ENCODE measurements around the gene ACOXL.

Gene ACOXL

DNA sequence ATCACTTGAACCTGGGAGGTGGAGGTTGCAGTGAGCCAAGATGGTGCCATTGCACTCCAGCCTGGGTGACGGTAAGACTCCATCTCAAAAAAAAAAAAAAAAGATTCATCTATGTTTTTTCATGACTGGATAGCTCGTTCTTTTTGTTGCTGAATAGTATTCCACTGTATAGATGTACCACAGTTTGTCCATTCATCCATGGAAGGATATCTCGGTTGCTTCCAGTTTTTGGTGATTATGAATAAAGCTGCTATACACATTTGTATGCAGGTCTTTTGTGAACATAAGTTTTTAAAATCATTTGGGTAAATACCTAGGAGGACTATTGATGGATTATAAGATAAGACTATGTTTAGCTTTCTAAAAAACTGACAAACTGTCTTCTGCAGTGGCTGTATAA, 90.8 kb downstream of the ACOXL start:
- no peak overlapping the region for H3K18ac ChIP-seq (ENCODE audit: low read depth in 1 of 2, low read length in 2 of 2)
- no peak for DNase-seq
- H3K14ac ChIP-seq (ENCODE audit: low read length in 2 of 2) = no peak overlapping the region
- no peak overlapping the region for H4K91ac ChIP-seq (ENCODE audit: low read length)
- H3K4me2 ChIP-seq (ENCODE audit: low read length, poor library complexity, severe bottlenecking) = no peak overlapping the region
- H2BK12ac ChIP-seq (ENCODE audit: low read length in 2 of 2) = no peak overlapping the region
- no peak overlapping the region for H4K8ac ChIP-seq (ENCODE audit: low read length)
- H2BK15ac ChIP-seq (ENCODE audit: low read depth, poor library complexity, severe bottlenecking) = no peak overlapping the region
- H3K4me1 ChIP-seq (ENCODE audit: control insufficient read depth, insufficient read depth, low read depth, low read length) = no peaks in the 10 kb centered on the region
- H3K4me3 ChIP-seq (ENCODE audit: insufficient read depth in 1 of 2, low read depth in 1 of 2, low read length in 2 of 2) = no peak overlapping the region
- no peaks in the 10 kb centered on the region for H3K79me1 ChIP-seq (replicated peaks; ENCODE audit: low read length, poor library complexity, severe bottlenecking)
- H3K9ac ChIP-seq (ENCODE audit: low read length) = no peak overlapping the region
- no peak overlapping the region for H2BK5ac ChIP-seq (ENCODE audit: low read depth, low read length, poor library complexity, severe bottlenecking)
- no peaks in the 10 kb centered on the region for H3K36me3 ChIP-seq (ENCODE audit: control insufficient read depth in 1 of 2, insufficient read depth in 2 of 2, low read depth in 1 of 2, low read length in 2 of 2)
- H3K23ac ChIP-seq (ENCODE audit: low read length in 2 of 2) = no peak overlapping the region
- H2AK5ac ChIP-seq (ENCODE audit: low read length, severe bottlenecking) = no peak overlapping the region
- H2BK120ac ChIP-seq (ENCODE audit: low read depth, low read length) = no peak overlapping the region
- no peak overlapping the region for H2AFZ ChIP-seq (ENCODE audit: low read depth, low read length)
- H3K4ac ChIP-seq (ENCODE audit: low read depth in 1 of 2, low read length in 2 of 2) = no peak overlapping the region
- no peak overlapping the region for H3K27ac ChIP-seq (ENCODE audit: low read length, poor library complexity, severe bottlenecking)
- 75% methylated on average over 2 of the region's 3 CpGs for WGBS
- peaks cover 42 to 67% of the 10 kb centered on the region in 2 experiments for H3K27me3 ChIP-seq (ENCODE audit: control insufficient read depth in 1 of 2, insufficient read depth in 1 of 2, low read length in 2 of 2)
- peaks cover 10% of the 10 kb centered on the region for H3K9me3 ChIP-seq (ENCODE audit: control insufficient read depth, low read length)

GRCh38 chr2:110827511-110827910, 95.1 kb downstream of the ACOXL start:
- Histone ChIP-seq H3K4me1 (ENCODE audit: control insufficient read depth, insufficient read depth, low read depth, low read length) (no peaks in the 10 kb centered on the region), H2AK5ac (ENCODE audit: low read length, severe bottlenecking) (no peak overlapping the region), H3K14ac (ENCODE audit: low read length in 2 of 2) (no peak overlapping the region), H2AFZ (ENCODE audit: low read depth, low read length) (no peak overlapping the region), H3K4ac (ENCODE audit: low read depth in 1 of 2, low read length in 2 of 2) (no peak overlapping the region), H2BK12ac (ENCODE audit: low read length in 2 of 2) (no peak overlapping the region), H3K27me3 (ENCODE audit: control insufficient read depth in 1 of 2, insufficient read depth in 1 of 2, low read length in 2 of 2) (peaks cover 18 to 49% of the 10 kb centered on the region in 2 experiments), H3K27ac (ENCODE audit: low read length, poor library complexity, severe bottlenecking) (no peak overlapping the region), H3K4me3 (ENCODE audit: insufficient read depth in 1 of 2, low read depth in 1 of 2, low read length in 2 of 2) (no peak overlapping the region), H3K36me3 (ENCODE audit: control insufficient read depth in 1 of 2, insufficient read depth in 2 of 2, low read depth in 1 of 2, low read length in 2 of 2) (no peaks in the 10 kb centered on the region), H3K79me1 (replicated peaks; ENCODE audit: low read length, poor library complexity, severe bottlenecking) (no peaks in the 10 kb centered on the region), H3K9ac (ENCODE audit: low read length) (no peak overlapping the region), H3K4me2 (ENCODE audit: low read length, poor library complexity, severe bottlenecking) (no peak overlapping the region), H3K23ac (ENCODE audit: low read length in 2 of 2) (no peak overlapping the region), H3K18ac (ENCODE audit: low read depth in 1 of 2, low read length in 2 of 2) (no peak overlapping the region), H2BK120ac (ENCODE audit: low read depth, low read length) (no peak overlapping the region), H4K8ac (ENCODE audit: low read length) (no peak overlapping the region), H2BK5ac (ENCODE audit: low read depth, low read length, poor library complexity, severe bottlenecking) (no peak overlapping the region), H2BK15ac (ENCODE audit: low read depth, poor library complexity, severe bottlenecking) (no peak overlapping the region), H4K91ac (ENCODE audit: low read length) (no peak overlapping the region), H3K9me3 (ENCODE audit: control insufficient read depth, low read length) (peaks cover 10% of the 10 kb centered on the region)
- DNase-seq = no peak

DNA sequence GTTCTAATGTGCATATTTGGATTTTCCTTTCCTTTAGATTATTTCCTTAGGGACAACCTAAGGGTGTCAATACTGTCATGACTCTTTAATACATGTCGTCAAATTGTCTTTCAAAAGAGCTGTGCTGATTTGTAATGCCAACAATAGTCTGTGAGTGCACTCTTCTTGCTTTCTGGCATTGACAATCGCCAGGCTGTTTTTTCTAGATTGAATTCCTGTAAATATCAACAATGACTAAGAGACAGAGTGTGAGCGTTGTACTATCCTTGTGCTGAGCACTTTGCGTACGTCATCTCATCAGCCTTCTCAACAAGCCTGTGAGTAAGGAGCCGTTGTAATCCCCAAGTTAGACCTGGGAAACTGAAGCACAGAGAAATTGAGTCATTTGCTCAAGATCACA, 96.0 kb downstream of the ACOXL start:
- Histone ChIP-seq H3K36me3 (ENCODE audit: control insufficient read depth in 1 of 2, insufficient read depth in 2 of 2, low read depth in 1 of 2, low read length in 2 of 2) (no peaks in the 10 kb centered on the region), H3K9ac (ENCODE audit: low read length) (no peak overlapping the region), H3K4ac (ENCODE audit: low read depth in 1 of 2, low read length in 2 of 2) (no peak overlapping the region), H2BK5ac (ENCODE audit: low read depth, low read length, poor library complexity, severe bottlenecking) (no peak overlapping the region), H2AK5ac (ENCODE audit: low read length, severe bottlenecking) (no peak overlapping the region), H3K27me3 (ENCODE audit: control insufficient read depth in 1 of 2, insufficient read depth in 1 of 2, low read length in 2 of 2) (peaks cover 18 to 55% of the 10 kb centered on the region in 2 experiments), H3K23ac (ENCODE audit: low read length in 2 of 2) (no peak overlapping the region), H2BK12ac (ENCODE audit: low read length in 2 of 2) (no peak overlapping the region), H4K91ac (ENCODE audit: low read length) (no peak overlapping the region), H4K8ac (ENCODE audit: low read length) (no peak overlapping the region), H3K18ac (ENCODE audit: low read depth in 1 of 2, low read length in 2 of 2) (no peak overlapping the region), H2AFZ (ENCODE audit: low read depth, low read length) (no peak overlapping the region), H3K14ac (ENCODE audit: low read length in 2 of 2) (no peak overlapping the region), H3K79me1 (replicated peaks; ENCODE audit: low read length, poor library complexity, severe bottlenecking) (no peaks in the 10 kb centered on the region), H3K27ac (ENCODE audit: low read length, poor library complexity, severe bottlenecking) (no peak overlapping the region), H2BK15ac (ENCODE audit: low read depth, poor library complexity, severe bottlenecking) (no peak overlapping the region), H3K4me1 (ENCODE audit: control insufficient read depth, insufficient read depth, low read depth, low read length) (no peaks in the 10 kb centered on the region), H2BK120ac (ENCODE audit: low read depth, low read length) (no peak overlapping the region), H3K4me2 (ENCODE audit: low read length, poor library complexity, severe bottlenecking) (no peak overlapping the region), H3K9me3 (ENCODE audit: control insufficient read depth, low read length) (peaks cover 6% of the 10 kb centered on the region), H3K4me3 (ENCODE audit: insufficient read depth in 1 of 2, low read depth in 1 of 2, low read length in 2 of 2) (no peak overlapping the region)
- WGBS = 69% methylated on average over 6 of the region's 6 CpGs
- peak; percentile 61 for DNase-seq

DNA sequence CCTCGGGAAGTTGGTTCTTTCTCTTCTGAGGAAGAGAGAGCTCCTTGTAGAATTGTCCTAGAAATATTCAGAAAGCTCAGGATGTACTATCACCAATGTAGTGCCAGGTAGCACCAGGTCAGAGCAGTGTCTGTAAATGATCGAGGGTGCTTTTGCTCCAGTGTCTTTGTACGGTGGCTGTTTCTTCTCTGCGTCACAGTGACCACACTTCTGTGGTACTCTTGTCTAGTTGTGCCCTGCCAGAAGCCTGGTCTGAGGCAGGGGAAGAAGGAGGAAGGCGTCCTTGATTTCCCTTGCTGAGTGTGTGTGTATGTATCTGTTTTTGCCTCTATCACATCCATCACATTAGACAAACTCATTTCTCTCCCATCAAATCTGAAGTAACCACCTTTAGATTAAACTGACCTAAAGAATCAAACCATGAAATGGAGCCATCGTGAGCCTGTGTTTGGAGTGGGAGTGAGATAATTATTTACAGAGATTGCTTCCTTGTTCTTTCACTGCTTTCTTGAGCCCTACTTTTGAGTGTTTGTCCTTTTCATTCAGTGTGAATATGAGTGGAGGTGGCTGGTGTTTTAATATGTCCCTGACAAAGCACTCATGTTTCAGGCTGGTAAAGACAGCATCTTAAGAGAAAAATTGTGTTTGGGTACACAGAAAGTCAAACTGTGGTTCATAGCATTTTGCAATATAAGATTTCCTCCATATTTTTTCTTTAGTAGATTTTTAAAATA, 97.2 kb downstream of the ACOXL start:
- Histone ChIP-seq H4K8ac (ENCODE audit: low read length) (no peak overlapping the region), H3K4me3 (ENCODE audit: insufficient read depth in 1 of 2, low read depth in 1 of 2, low read length in 2 of 2) (no peak overlapping the region), H2BK15ac (ENCODE audit: low read depth, poor library complexity, severe bottlenecking) (no peak overlapping the region), H3K79me1 (replicated peaks; ENCODE audit: low read length, poor library complexity, severe bottlenecking) (no peaks in the 10 kb centered on the region), H4K91ac (ENCODE audit: low read length) (no peak overlapping the region), H3K36me3 (ENCODE audit: control insufficient read depth in 1 of 2, insufficient read depth in 2 of 2, low read depth in 1 of 2, low read length in 2 of 2) (no peaks in the 10 kb centered on the region), H3K9me3 (ENCODE audit: control insufficient read depth, low read length) (no peaks in the 10 kb centered on the region), H3K9ac (ENCODE audit: low read length) (no peak overlapping the region), H3K18ac (ENCODE audit: low read depth in 1 of 2, low read length in 2 of 2) (no peak overlapping the region), H3K27ac (ENCODE audit: low read length, poor library complexity, severe bottlenecking) (no peak overlapping the region), H3K27me3 (ENCODE audit: control insufficient read depth in 1 of 2, insufficient read depth in 1 of 2, low read length in 2 of 2) (peaks cover 29 to 67% of the 10 kb centered on the region in 2 experiments), H2BK5ac (ENCODE audit: low read depth, low read length, poor library complexity, severe bottlenecking) (no peak overlapping the region), H3K14ac (ENCODE audit: low read length in 2 of 2) (no peak overlapping the region), H3K23ac (ENCODE audit: low read length in 2 of 2) (no peak overlapping the region), H2BK12ac (ENCODE audit: low read length in 2 of 2) (no peak overlapping the region), H2BK120ac (ENCODE audit: low read depth, low read length) (no peak overlapping the region), H2AK5ac (ENCODE audit: low read length, severe bottlenecking) (no peak overlapping the region), H3K4me1 (ENCODE audit: control insufficient read depth, insufficient read depth, low read depth, low read length) (no peaks in the 10 kb centered on the region), H3K4me2 (ENCODE audit: low read length, poor library complexity, severe bottlenecking) (no peak overlapping the region), H2AFZ (ENCODE audit: low read depth, low read length) (no peak overlapping the region), H3K4ac (ENCODE audit: low read depth in 1 of 2, low read length in 2 of 2) (no peak overlapping the region)
- 90% methylated on average over 5 of the region's 6 CpGs for WGBS
- no peak for DNase-seq

All from mesenchymal stem cell (in vitro differentiated cells and primary cell).